TTC549 (cell line): ENCODE measurements around the gene PAM16.

Experiments used
- FAIRE-seq: peaks from 2 replicates; lab custom pipeline; 2012; peaks lifted over from hg19 to GRCh38; lab: Jason Lieb, UNC

The PAM16 gene

GRCh38 chr16:4298761-4299522, 52.2 kb downstream of the PAM16 start:
- FAIRE-seq = no peak

- no peak for FAIRE-seq
Observed at GRCh38 chr16:4297480-4297879, 53.6 kb downstream of the PAM16 start.

GRCh38 chr16:4295581-4295980, 55.5 kb downstream of the PAM16 start:
- no peak for FAIRE-seq

- FAIRE-seq = no peak
Observed at GRCh38 chr16:4293822-4294457, 57.2 kb downstream of the PAM16 start.

GRCh38 chr16:4293181-4293716, 57.9 kb downstream of the PAM16 start:
- no peak for FAIRE-seq

GRCh38 chr16:4291699-4292098, 59.4 kb downstream of the PAM16 start:
- no peak for FAIRE-seq
